ENCODE results near the gene TAS2R8. TPM values are rescaled to one million over a fixed set of nuclear protein-coding genes. Genes with fewer than 3 reads are reported as not detected.
"Not testable (repeated sequence)": the region's sequence is repeated elsewhere in the genome, so short reads cannot be mapped to it uniquely, and the experiment has no call there.

Gene TAS2R8
- total RNA-seq, 1 experiment from 2014 or later: not detected

GRCh38 chr12:10810068-10810467 lies 3.0 kb upstream of the TAS2R8 start, which contains the start of gene TAS2R9:
Gene TAS2R9 (minus strand): TSS chr12:10810168. CDS start chr12:10810075, 93 bp downstream.
- Mint-ChIP-seq H3K27me3 (ENCODE audit: unreplicated experiment) (no peaks in the 10 kb centered on the region), H3K4me3 (ENCODE audit: low read depth, unreplicated experiment) (no peak within 1 kb of the TSS), H3K27ac (ENCODE audit: unreplicated experiment) (no peak within 1 kb of the TSS), H3K4me1 (ENCODE audit: low read depth, unreplicated experiment) (no peaks in the 10 kb centered on the region), H3K36me3 (ENCODE audit: insufficient read depth, unreplicated experiment) (no peaks in the 10 kb centered on the region), H3K9me3 (ENCODE audit: low read depth, unreplicated experiment) (no peaks in the 10 kb centered on the region)
- BruUV-seq (replicated peaks): no TSS peak
- no peak for DNase-seq
- CTCF ChIA-PET: no interaction called here
- no peak for TF ChIP-seq CTCF (IDR thresholded peaks at IDR 0.05; ENCODE audit: unreplicated experiment)
- intact Hi-C loops (cut with micrococcal nuclease; ENCODE audit: unreplicated experiment): no loop called here

- H3K4me3 Mint-ChIP-seq (ENCODE audit: low read depth, unreplicated experiment): no peak within 1 kb of the TSS
- no peak for TF ChIP-seq CTCF (IDR thresholded peaks at IDR 0.05; ENCODE audit: unreplicated experiment)
- H3K36me3 Mint-ChIP-seq (ENCODE audit: insufficient read depth, unreplicated experiment): no peaks in the 10 kb centered on the region
- intact Hi-C loops (cut with micrococcal nuclease; ENCODE audit: unreplicated experiment): no loop called here
- H3K9me3 Mint-ChIP-seq (ENCODE audit: low read depth, unreplicated experiment): no peaks in the 10 kb centered on the region
- H3K27ac Mint-ChIP-seq (ENCODE audit: unreplicated experiment): no peak within 1 kb of the TSS
- DNase-seq: no peak
- CTCF ChIA-PET: no interaction called here
- no peaks in the 10 kb centered on the region for H3K27me3 Mint-ChIP-seq (ENCODE audit: unreplicated experiment)
- BruUV-seq (replicated peaks): no TSS peak
- no peaks in the 10 kb centered on the region for H3K4me1 Mint-ChIP-seq (ENCODE audit: low read depth, unreplicated experiment)
These were observed 4.5 kb downstream of the TAS2R8 start, which contains the start of gene TAS2R7 for GRCh38 chr12:10802587-10802986. Gene TAS2R7 (minus strand): TSS chr12:10802627. CDS start chr12:10802570, 57 bp downstream.

GRCh38 chr12:10801741-10802140 lies 5.3 kb downstream of the TAS2R8 start:
- no peak for DNase-seq
- Mint-ChIP-seq H3K4me1 (ENCODE audit: low read depth, unreplicated experiment) (no peaks in the 10 kb centered on the region), H3K9me3 (ENCODE audit: low read depth, unreplicated experiment) (no peaks in the 10 kb centered on the region), H3K36me3 (ENCODE audit: insufficient read depth, unreplicated experiment) (no peaks in the 10 kb centered on the region), H3K27me3 (ENCODE audit: unreplicated experiment) (no peaks in the 10 kb centered on the region), H3K27ac (ENCODE audit: unreplicated experiment) (no peak overlapping the region), H3K4me3 (ENCODE audit: low read depth, unreplicated experiment) (no peak overlapping the region)
- no TSS peak for BruUV-seq (replicated peaks)
- intact Hi-C loops (cut with micrococcal nuclease; ENCODE audit: unreplicated experiment): no loop called here
- CTCF ChIA-PET: no interaction called here
- TF ChIP-seq CTCF (IDR thresholded peaks at IDR 0.05; ENCODE audit: unreplicated experiment): no peak

GRCh38 chr12:10794222-10794621 lies 12.9 kb downstream of the TAS2R8 start:
- no peaks in the 10 kb centered on the region for H3K36me3 Mint-ChIP-seq (ENCODE audit: insufficient read depth, unreplicated experiment)
- BruUV-seq (replicated peaks): no TSS peak
- H3K9me3 Mint-ChIP-seq (ENCODE audit: low read depth, unreplicated experiment): no peaks in the 10 kb centered on the region
- TF ChIP-seq CTCF (IDR thresholded peaks at IDR 0.05; ENCODE audit: unreplicated experiment): no peak
- H3K27ac Mint-ChIP-seq (ENCODE audit: unreplicated experiment): no peak overlapping the region
- intact Hi-C loops (cut with micrococcal nuclease; ENCODE audit: unreplicated experiment): no loop called here
- no peaks in the 10 kb centered on the region for H3K27me3 Mint-ChIP-seq (ENCODE audit: unreplicated experiment)
- CTCF ChIA-PET: no interaction called here
- no peak overlapping the region for H3K4me3 Mint-ChIP-seq (ENCODE audit: low read depth, unreplicated experiment)
- no peak for DNase-seq
- no peaks in the 10 kb centered on the region for H3K4me1 Mint-ChIP-seq (ENCODE audit: low read depth, unreplicated experiment)

GRCh38 chr12:10791769-10792168 lies 15.3 kb downstream of the TAS2R8 start:
- CTCF ChIA-PET: interaction anchor here (0.6 kb wide), 1 partner anchor 1818 kb away, joined by 7 read pairs; no protein-coding TSS in a partner anchor
- H3K27ac Mint-ChIP-seq (ENCODE audit: unreplicated experiment); intact Hi-C loops (cut with micrococcal nuclease; ENCODE audit: unreplicated experiment); H3K9me3 Mint-ChIP-seq (ENCODE audit: low read depth, unreplicated experiment); H3K36me3 Mint-ChIP-seq (ENCODE audit: insufficient read depth, unreplicated experiment); H3K27me3 Mint-ChIP-seq (ENCODE audit: unreplicated experiment); DNase-seq; H3K4me3 Mint-ChIP-seq (ENCODE audit: low read depth, unreplicated experiment); H3K4me1 Mint-ChIP-seq (ENCODE audit: low read depth, unreplicated experiment); BruUV-seq (replicated peaks): not testable (repeated sequence)

Data from Calu3 (cell line).